HG02970 (cell line): ENCODE results near the gene AUTS2.
A peak's percentile ranks its signal among the peaks of the same experiment; 100 is the strongest.

Experiments
- ATAC-seq: cut with Tn5 transposase; IDR thresholded peaks from one replicate; pipeline ENCODE4 v1.9.1; 2021; ENCODE audit warnings: mild to moderate bottlenecking, moderate library complexity, moderate number of reproducible peaks; ENCODE audit not compliant: unreplicated experiment, low FRiP score

The AUTS2 gene

GRCh38 chr7:69681181-69681580, 82.9 kb downstream of the AUTS2 start:
- no peak for ATAC-seq

- no peak for ATAC-seq
These were observed 84.2 kb downstream of the AUTS2 start for GRCh38 chr7:69682518-69682917.

GRCh38 chr7:69683002-69683401, 84.7 kb downstream of the AUTS2 start:
- ATAC-seq, result no peak

GRCh38 chr7:69684369-69685292, 86.4 kb downstream of the AUTS2 start:
- no peak for ATAC-seq

GRCh38 chr7:69685293-69685631, 87.0 kb downstream of the AUTS2 start:
- no peak for ATAC-seq

DNA sequence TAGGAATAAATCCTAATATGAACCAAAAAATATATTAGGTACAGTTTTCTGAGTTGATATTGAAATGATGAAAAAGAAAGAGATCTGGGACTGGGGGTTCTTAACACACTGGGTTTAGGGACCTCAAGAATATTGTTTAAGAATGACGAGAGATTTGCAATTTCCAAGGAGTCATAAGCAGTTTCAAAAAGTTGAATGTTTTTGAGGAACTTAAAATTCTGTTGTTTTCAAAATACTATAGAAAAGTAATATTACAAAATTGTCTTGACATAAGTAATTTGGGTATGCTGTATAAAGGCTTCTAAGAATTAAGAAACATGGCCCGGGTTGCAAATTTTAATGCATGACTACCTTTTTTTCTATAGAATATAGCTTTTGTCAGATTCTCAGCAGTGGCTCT, 88.1 kb downstream of the AUTS2 start:
- no peak for ATAC-seq

- no peak for ATAC-seq
These were observed 89.6 kb downstream of the AUTS2 start for GRCh38 chr7:69687739-69688433.

GRCh38 chr7:69690329-69690728, 92.1 kb downstream of the AUTS2 start:
- ATAC-seq, result no peak

GRCh38 chr7:69691327-69691726, 93.1 kb downstream of the AUTS2 start:
- no peak for ATAC-seq

GRCh38 chr7:69691734-69692133, 93.5 kb downstream of the AUTS2 start:
- no peak for ATAC-seq

GRCh38 chr7:69692611-69693010, 94.3 kb downstream of the AUTS2 start:
- ATAC-seq, result no peak

- no peak for ATAC-seq
These were observed 94.8 kb downstream of the AUTS2 start for GRCh38 chr7:69693042-69693441.

DNA sequence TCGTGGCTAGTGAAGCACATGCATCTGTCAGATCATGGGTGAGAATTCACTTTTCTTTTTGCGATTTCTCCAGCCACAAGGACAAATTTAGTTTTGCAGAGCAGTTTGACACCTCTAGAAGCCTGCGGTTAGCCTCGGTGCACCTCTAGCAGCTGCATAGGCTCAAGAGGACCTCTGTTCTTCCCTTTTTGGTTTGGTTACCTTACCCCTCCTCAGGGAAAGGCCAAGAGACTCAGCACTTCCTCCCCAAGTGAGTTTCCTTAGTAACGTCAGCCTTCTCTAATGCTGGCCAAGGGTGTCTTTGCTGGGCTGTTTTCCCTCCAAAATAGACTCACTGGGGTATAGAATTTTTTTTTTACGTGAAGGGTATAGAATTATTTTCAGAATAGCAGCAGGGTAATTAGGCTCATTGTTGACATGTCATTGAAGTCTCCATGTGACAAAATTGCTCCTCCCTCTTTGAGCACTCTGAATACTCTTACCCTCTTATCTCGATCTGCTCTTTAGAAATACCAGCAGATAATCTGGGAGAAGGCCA, 97.8 kb downstream of the AUTS2 start:
- peak; percentile 60 for ATAC-seq

DNA sequence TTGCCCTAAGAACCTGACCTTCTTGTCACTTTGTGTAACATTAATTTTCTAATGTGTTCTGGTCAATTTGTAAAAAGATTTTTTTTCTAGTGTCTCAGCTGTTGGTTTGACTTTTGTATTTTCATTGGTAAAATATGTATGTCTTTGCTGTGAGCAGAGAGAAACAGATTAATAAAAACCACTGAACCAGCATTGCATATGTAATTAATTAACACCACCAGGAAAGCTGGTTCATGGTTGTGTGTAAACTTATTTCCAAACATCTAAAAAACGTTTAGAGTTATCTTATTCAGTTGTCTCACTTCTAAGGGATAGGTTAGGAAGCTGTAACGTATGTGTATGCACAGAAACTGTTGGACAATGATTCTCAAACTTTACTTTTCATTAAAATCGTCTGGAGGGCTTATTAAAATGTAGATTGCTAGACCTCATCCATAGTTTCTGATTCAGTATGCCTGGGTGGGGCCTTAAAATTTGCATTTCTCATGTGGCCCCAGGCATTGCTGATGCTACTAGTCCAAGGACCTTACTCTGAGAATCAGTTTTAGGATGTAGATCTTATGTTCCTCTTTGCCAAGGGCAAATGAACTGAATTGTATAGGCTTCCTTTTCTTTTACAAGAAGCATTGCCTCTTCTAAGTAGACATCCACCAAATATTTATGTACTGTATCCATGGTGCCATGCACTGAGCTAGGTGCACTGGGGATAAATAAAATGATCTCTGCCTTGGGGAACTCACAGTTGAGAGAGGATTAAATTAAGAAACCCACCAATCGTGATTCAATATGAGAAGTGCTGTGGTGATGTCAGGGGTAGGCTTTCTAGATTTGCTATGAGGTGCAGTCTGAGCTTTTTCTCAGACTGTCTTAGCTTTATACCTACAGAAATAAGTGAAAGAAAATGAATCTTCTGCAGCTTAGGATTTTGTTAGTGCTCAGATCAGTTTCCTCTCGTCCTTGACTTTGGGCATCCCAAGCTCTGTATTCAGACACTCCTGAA, 98.7 kb downstream of the AUTS2 start:
- ATAC-seq, result no peak

- ATAC-seq, result no peak
These were observed 100.0 kb downstream of the AUTS2 start for GRCh38 chr7:69698109-69698825.

- no peak for ATAC-seq
These were observed 101.7 kb downstream of the AUTS2 start for GRCh38 chr7:69699931-69700330.

GRCh38 chr7:69700331-69700730, 102.1 kb downstream of the AUTS2 start:
- ATAC-seq, result no peak

GRCh38 chr7:69701288-69701687, 103.0 kb downstream of the AUTS2 start:
- ATAC-seq, result no peak

GRCh38 chr7:69702357-69702756, 104.1 kb downstream of the AUTS2 start:
- no peak for ATAC-seq

GRCh38 chr7:69703099-69703498, 104.8 kb downstream of the AUTS2 start:
- no peak for ATAC-seq
